GM18870 (cell line): ENCODE results near the gene PSMG3.

Experiments
- ATAC-seq: cut with Tn5 transposase; IDR thresholded peaks from one replicate; pipeline ENCODE4 v1.9.1; 2021; ENCODE audit warnings: moderate library complexity; ENCODE audit not compliant: unreplicated experiment

PSMG3 gene

GRCh38 chr7:1546909-1547776 lies 22.7 kb downstream of the PSMG3 start:
- ATAC-seq: no peak

GRCh38 chr7:1546274-1546908 lies 23.4 kb downstream of the PSMG3 start:
- ATAC-seq: no peak

- ATAC-seq: no peak
These were observed 24.2 kb downstream of the PSMG3 start for GRCh38 chr7:1545417-1546246.

- no peak for ATAC-seq
These were observed 24.9 kb downstream of the PSMG3 start for GRCh38 chr7:1544896-1545416.

GRCh38 chr7:1544178-1544895 lies 25.5 kb downstream of the PSMG3 start:
- no peak for ATAC-seq

GRCh38 chr7:1543826-1544177 lies 26.0 kb downstream of the PSMG3 start:
- no peak for ATAC-seq

- ATAC-seq: no peak
These were observed 26.7 kb downstream of the PSMG3 start for GRCh38 chr7:1542841-1543747.

GRCh38 chr7:1542329-1542728 lies 27.5 kb downstream of the PSMG3 start:
- no peak for ATAC-seq

GRCh38 chr7:1541431-1542162 lies 28.2 kb downstream of the PSMG3 start:
- no peak for ATAC-seq

GRCh38 chr7:1540776-1541271 lies 29.0 kb downstream of the PSMG3 start:
- ATAC-seq: no peak

- no peak for ATAC-seq
These were observed 29.7 kb downstream of the PSMG3 start for GRCh38 chr7:1539882-1540775.

- no peak for ATAC-seq
These were observed 30.5 kb downstream of the PSMG3 start for GRCh38 chr7:1539181-1539881.

GRCh38 chr7:1538544-1539180 lies 31.2 kb downstream of the PSMG3 start:
- ATAC-seq: no peak

- ATAC-seq: no peak
These were observed 32.1 kb downstream of the PSMG3 start for GRCh38 chr7:1537535-1538412.

- ATAC-seq: no peak
These were observed 32.9 kb downstream of the PSMG3 start for GRCh38 chr7:1536743-1537534.
